Hair follicle dermal papilla cell (primary cell): ENCODE results near the gene STK16. TPM values are rescaled to one million over a fixed set of nuclear protein-coding genes. Genes with fewer than 3 reads are reported as not detected.

Source experiments
- small RNA-seq: library from RNA; depleted of rRNA; stranded (forward); fragments of <200 nt; gene quantifications from one replicate; pipeline ENCODE3, GENCODE V24; 2012
- total RNA-seq: library from RNA; depleted of rRNA; stranded (reverse); fragments of >200 nt; gene quantifications from 2 replicates; pipeline ENCODE4 v1.2.3, GENCODE V29; 2012

Gene STK16
- total RNA-seq, result 45.3 and 69.3 TPM in 2 replicates

GRCh38 chr2:219245148-219245898 lies at the start of gene STK16, which contains the start of gene GLB1L:
Gene STK16 (plus strand): TSS chr2:219245479. CDS start chr2:219246000, 521 bp downstream.
Gene GLB1L (minus strand): TSS chr2:219245444. CDS start chr2:219243573, 1,871 bp downstream.

GRCh38 chr2:219206328-219207133 lies 38.7 kb upstream of the STK16 start, which contains the start of gene ZFAND2B:
Gene ZFAND2B (plus strand): TSS chr2:219206782. CDS start chr2:219206988, 206 bp downstream.

GRCh38 chr2:219218732-219219701 lies 26.3 kb upstream of the STK16 start, which contains the start of gene ABCB6:
Gene ABCB6 (minus strand): TSS chr2:219218958. CDS start chr2:219218673, 285 bp downstream.

GRCh38 chr2:219229305-219230058 lies 15.8 kb upstream of the STK16 start, which contains the start of the genes ANKZF1 and ATG9A:
Gene ANKZF1 (plus strand): TSS chr2:219229806. CDS start chr2:219230258, 452 bp downstream.
Gene ATG9A (minus strand): TSS chr2:219229636. CDS start chr2:219228024, 1,612 bp downstream.

GRCh38 chr2:219252900-219253752 lies 7.8 kb downstream of the STK16 start, which contains the start of gene TUBA4B:
Gene TUBA4B (plus strand): TSS chr2:219253243. CDS start chr2:219253408, 165 bp downstream.

GRCh38 chr2:219253753-219254589 lies 8.7 kb downstream of the STK16 start, which contains the start of gene TUBA4A:
Gene TUBA4A (minus strand): TSS chr2:219253918. CDS start chr2:219253858, 60 bp downstream.

GRCh38 chr2:219279151-219279915 lies 34.1 kb downstream of the STK16 start, which contains the start of gene DNAJB2:
Gene DNAJB2 (plus strand): TSS chr2:219279366. CDS start chr2:219279834, 468 bp downstream.

Small RNAs within 50 kb of the gene (small RNA-seq; reads per million reads assigned to genes)
- gene MIR153-1, result not detected

Other genes starting within 250 kb of the STK16 start
- gene CFAP65, start 204.0 kb upstream of the STK16 start, total RNA-seq, result not detected in 2 replicates
- gene IHH, start 184.6 kb upstream of the STK16 start, total RNA-seq, result 0.12 TPM in 1 of 2 replicates, not detected in the other
- 21.1 and 22.2 TPM in 2 replicates for gene NHEJ1, start 84.7 kb upstream of the STK16 start, total RNA-seq
- gene SLC23A3, start 75.5 kb upstream of the STK16 start, total RNA-seq, result 0.85 and 1.5 TPM in 2 replicates
- 35.7 and 42.0 TPM in 2 replicates for gene CNPPD1, start 68.6 kb upstream of the STK16 start, total RNA-seq
- gene RETREG2, start 67.2 kb upstream of the STK16 start, total RNA-seq, result 94.1 and 100 TPM in 2 replicates
- gene ZFAND2B, start 38.7 kb upstream of the STK16 start, total RNA-seq, result 22.9 and 31.2 TPM in 2 replicates
- gene ABCB6, start 26.5 kb upstream of the STK16 start, total RNA-seq, result 23.8 and 27.7 TPM in 2 replicates
- 63.0 and 63.8 TPM in 2 replicates for gene ATG9A, start 15.8 kb upstream of the STK16 start, total RNA-seq
- 22.2 and 24.8 TPM in 2 replicates for gene ANKZF1, start 15.7 kb upstream of the STK16 start, total RNA-seq
- 11.9 and 18.8 TPM in 2 replicates for gene GLB1L, start within 50 bp of the STK16 start, total RNA-seq
- gene TUBA4B, start 7.8 kb downstream of the STK16 start, total RNA-seq, result not detected in 2 replicates
- 42.0 and 68.4 TPM in 2 replicates for gene TUBA4A, start 8.4 kb downstream of the STK16 start, total RNA-seq
- gene DNAJB2, start 33.9 kb downstream of the STK16 start, total RNA-seq, result 41.4 and 48.5 TPM in 2 replicates
- gene PTPRN, start 63.9 kb downstream of the STK16 start, total RNA-seq, result 0.36 and 0.49 TPM in 2 replicates
- not detected in 2 replicates for gene RESP18, start 87.3 kb downstream of the STK16 start, total RNA-seq
- 82.3 and 95.2 TPM in 2 replicates for gene DNPEP, start 142.4 kb downstream of the STK16 start, total RNA-seq
- 1.9 and 2.6 TPM in 2 replicates for gene DES, start 172.9 kb downstream of the STK16 start, total RNA-seq
- 52.9 and 55.8 TPM in 2 replicates for gene SPEG, start 189.4 kb downstream of the STK16 start, total RNA-seq